B cell (primary cell): ENCODE measurements around the gene PDCD4.

ENCODE experiments used
- CTCF ChIP-seq: fragments of 200-600 bp; IDR thresholded peaks from one replicate; pipeline ENCODE4 v1.8.0; 2022; ENCODE audit warnings: antibody characterized with exemption, mild to moderate bottlenecking
- EZH2 ChIP-seq: IDR thresholded peaks from 2 replicates; pipeline ENCODE4 v1.6.1; 2012; ENCODE audit warnings: borderline replicate concordance, low read depth, mild to moderate bottlenecking, moderate library complexity, low read length; ENCODE audit not compliant: insufficient read depth, poor library complexity, severe bottlenecking

GRCh38 chr10:110914431-110914830 is 42.7 kb downstream of the PDCD4 start:
- TF ChIP-seq EZH2 (no peak), CTCF (no peak)
